Measurements from ENCODE around the gene DHRS2.

The DHRS2 gene

DNA sequence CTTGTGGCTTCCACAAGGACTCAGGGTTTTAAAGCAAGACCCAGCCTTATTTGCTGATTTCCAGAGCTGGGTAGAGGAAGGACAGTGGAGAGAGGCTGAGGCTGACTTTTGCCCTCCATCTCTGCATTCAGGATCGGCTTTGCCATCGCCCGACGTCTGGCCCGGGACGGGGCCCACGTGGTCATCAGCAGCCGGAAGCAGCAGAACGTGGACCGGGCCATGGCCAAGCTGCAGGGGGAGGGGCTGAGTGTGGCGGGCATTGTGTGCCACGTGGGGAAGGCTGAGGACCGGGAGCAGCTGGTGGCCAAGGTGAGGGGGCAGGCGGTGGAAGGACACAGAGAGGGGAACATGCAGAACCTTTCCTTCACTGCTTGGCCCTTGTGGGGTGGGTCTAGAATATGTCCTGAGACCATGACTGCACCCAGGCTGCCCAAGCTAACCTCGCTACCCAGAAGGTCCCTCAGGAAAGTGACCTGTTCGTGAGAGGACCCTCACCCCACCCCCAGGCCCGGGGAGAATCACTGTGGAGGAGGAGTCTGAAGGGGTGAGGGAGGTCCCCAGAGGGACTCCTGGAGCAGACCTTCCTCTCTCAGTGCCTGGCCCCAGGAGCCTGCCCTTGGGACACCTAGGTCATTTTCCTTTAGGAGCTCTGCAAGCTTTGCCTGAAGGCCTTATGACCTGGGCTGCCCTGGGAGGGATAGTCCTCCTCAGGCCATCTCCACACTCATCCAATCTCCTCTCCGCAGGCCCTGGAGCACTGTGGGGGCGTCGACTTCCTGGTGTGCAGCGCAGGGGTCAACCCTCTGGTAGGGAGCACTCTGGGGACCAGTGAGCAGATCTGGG lies 3.1 kb downstream of the DHRS2 start:
- no peak for DNase-seq (ENCODE audit: low read depth)
- TF ChIP-seq, protein P1, sequence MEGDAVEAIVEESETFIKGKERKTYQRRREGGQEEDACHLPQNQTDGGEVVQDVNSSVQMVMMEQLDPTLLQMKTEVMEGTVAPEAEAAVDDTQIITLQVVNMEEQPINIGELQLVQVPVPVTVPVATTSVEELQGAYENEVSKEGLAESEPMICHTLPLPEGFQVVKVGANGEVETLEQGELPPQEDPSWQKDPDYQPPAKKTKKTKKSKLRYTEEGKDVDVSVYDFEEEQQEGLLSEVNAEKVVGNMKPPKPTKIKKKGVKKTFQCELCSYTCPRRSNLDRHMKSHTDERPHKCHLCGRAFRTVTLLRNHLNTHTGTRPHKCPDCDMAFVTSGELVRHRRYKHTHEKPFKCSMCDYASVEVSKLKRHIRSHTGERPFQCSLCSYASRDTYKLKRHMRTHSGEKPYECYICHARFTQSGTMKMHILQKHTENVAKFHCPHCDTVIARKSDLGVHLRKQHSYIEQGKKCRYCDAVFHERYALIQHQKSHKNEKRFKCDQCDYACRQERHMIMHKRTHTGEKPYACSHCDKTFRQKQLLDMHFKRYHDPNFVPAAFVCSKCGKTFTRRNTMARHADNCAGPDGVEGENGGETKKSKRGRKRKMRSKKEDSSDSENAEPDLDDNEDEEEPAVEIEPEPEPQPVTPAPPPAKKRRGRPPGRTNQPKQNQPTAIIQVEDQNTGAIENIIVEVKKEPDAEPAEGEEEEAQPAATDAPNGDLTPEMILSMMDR (IDR thresholded peaks at IDR 0.05; ENCODE audit: low read depth, low read length, missing control alignments) = no peak

DNA sequence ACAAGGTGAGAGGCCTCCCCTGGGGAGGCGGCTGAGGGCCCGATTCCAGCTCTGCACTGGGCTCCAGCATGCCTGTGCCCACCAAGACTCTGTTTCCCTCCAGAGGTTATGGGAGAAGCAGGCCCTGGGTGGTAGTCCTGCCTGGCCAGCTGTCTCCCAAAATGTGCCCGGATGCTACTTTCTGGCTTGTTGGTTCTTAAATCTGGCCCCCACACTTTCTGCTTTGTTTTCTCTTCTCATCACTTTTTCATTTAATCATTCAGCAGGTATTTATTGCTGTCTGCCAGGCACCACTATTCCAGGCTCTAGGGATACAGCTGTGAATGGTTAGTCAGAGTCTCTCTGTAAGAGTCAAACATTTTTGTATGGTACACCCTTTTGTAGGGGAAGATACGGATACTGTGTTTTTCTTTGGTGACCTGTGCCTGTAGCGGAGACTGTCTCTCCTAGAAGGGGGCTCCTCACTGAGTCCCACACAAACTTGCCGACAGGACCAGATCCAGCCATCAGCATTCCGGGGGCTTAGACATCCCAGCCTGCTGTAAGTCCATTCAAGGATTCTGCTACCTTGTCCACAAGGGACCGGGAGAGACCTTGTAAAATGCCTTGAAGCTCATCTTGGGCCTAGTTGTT lies 3.8 kb downstream of the DHRS2 start:
- TF ChIP-seq, protein P1 (IDR thresholded peaks at IDR 0.05; ENCODE audit: low read depth, low read length, missing control alignments) = no peak
- no peak for DNase-seq (ENCODE audit: low read depth)
- no peak overlapping the region for H3K4me3 ChIP-seq (ENCODE audit: low read depth, low read length)

More for the DNA sequence above, 3.1 kb downstream of the DHRS2 start:
- H3K4me3 ChIP-seq (ENCODE audit: low read depth, low read length) = no peak overlapping the region

DNA sequence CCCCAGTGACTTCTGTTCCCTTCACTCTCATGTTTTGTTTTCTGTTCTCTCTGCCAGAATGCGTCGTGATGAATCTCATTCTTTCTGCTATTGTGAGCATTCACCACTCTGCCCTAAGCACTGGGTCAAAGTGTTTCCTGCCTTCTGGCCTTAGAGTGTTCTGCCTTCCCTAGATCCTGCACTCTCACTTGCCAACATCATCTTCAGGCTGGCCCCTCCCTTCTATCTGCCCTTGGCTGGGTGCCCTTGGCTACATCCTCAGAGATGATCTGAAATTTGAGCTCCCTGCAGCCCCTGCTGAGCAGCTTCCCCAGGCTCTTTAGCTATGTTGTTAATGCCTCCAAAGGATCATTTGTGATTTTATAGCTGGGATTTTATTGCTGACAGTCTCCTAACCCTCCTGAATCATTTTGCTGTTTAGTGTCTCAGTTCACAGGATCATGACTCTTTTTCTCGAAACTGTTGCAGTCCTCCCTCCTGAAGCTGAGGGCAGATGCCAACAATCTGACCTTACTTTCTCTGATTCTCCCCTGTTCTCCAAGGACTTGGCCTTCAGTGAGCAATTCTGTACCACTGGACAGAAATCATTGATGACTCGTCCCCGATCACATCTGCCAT lies 4.5 kb downstream of the DHRS2 start:
- H3K4me3 ChIP-seq (ENCODE audit: low read depth, low read length) = no peak overlapping the region
- no peak for DNase-seq (ENCODE audit: low read depth)
- TF ChIP-seq, protein P1 (IDR thresholded peaks at IDR 0.05; ENCODE audit: low read depth, low read length, missing control alignments) = no peak

DNA sequence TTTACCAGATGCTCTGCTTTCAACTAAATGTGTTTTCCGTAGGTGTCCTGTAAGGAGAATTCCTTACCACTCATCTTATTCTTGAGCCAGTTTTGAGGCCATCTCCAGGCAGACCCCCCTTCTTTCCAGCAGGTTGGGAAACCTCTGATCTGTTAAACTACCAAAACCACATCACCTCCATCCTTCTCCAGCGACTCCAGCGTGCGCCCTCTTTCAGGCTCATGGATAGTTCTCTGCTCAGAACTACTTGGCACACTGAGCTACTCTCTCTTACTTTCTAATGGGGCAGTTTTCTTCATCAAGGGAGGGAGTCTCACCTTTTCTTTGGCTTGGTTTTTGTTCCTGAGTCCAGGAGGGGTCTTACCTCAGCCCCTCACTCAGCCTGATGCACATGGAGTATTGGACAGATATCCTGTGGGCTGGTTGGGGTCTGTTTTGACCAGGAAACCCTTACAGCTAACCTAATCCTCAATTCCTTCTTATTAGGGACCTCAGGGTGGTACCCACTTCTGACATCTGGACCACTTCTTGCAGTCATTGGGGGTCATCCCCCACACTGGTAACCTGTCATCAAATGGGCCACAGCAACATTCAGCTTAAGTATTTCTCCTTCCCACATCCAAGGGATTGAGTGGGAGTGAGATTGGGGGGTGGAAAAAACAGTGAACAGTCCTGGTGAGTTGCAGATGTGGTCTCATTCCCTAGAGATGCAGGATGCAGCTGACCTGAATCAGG lies 5.2 kb downstream of the DHRS2 start:
- TF ChIP-seq, protein P1 (IDR thresholded peaks at IDR 0.05; ENCODE audit: low read depth, low read length, missing control alignments) = no peak
- H3K4me3 ChIP-seq (ENCODE audit: low read depth, low read length) = no peak overlapping the region
- no peak for DNase-seq (ENCODE audit: low read depth)

DNA sequence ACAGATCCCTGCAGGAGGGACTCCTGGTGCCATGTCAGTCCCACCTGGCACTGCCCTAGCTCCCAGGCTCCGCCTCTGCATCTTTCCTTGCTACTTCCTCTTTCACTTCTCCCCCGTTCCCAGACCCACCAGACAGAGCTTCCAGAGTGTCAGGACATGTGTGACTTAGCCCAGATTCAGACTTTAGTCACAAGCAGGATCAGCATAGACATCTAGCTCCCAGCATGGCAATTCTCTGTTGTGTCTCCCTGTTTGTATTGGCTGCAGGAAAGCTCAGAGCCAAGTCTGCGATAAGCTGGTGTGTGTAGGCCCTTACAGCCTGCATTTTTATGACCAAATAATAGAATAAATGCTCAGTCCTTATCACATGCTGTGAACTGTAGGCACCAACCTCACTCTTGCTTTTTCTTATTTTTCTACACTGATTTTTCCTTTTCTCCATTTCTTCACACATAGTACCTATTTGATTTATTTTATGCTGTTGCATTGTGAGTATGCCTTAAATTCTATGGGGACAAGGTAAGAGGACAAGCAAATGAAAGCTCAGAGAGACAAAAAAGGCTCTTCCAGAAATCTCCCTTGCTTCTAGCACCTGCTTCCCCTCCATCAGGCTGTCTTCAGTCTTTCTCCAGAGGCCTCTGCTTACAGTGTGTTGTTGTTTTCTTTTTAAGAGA lies 5.9 kb downstream of the DHRS2 start:
- DNase-seq (ENCODE audit: low read depth) = no peak
- no peak overlapping the region for H3K4me3 ChIP-seq (ENCODE audit: low read depth, low read length)

More for the DNA sequence above, 5.9 kb downstream of the DHRS2 start:
- TF ChIP-seq, protein P1 (IDR thresholded peaks at IDR 0.05; ENCODE audit: low read depth, low read length, missing control alignments) = no peak

Data from GM12864 (cell line).